ENCODE data around the gene RMI1.

DNA sequence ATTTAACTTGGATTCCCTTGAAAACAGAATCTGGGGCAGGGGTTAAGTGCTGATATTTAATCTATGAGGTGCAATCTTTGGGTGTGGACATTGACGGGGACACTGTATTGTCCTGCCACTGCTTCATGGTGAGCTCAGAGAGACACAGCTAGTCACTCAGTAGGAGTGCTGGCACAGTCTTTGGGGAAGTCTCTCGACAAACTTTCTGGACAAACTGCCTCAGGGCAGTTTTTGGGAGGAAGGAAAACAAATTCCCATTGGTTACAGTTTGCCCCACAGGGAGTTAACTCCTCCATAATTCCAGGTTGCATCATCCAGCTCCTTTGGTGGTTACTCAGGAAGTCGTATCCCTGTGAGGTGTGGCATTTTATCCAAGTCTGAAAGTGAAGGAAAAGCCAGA, 18.4 kb upstream of the RMI1 start:
- TF ChIP-seq, protein P1, sequence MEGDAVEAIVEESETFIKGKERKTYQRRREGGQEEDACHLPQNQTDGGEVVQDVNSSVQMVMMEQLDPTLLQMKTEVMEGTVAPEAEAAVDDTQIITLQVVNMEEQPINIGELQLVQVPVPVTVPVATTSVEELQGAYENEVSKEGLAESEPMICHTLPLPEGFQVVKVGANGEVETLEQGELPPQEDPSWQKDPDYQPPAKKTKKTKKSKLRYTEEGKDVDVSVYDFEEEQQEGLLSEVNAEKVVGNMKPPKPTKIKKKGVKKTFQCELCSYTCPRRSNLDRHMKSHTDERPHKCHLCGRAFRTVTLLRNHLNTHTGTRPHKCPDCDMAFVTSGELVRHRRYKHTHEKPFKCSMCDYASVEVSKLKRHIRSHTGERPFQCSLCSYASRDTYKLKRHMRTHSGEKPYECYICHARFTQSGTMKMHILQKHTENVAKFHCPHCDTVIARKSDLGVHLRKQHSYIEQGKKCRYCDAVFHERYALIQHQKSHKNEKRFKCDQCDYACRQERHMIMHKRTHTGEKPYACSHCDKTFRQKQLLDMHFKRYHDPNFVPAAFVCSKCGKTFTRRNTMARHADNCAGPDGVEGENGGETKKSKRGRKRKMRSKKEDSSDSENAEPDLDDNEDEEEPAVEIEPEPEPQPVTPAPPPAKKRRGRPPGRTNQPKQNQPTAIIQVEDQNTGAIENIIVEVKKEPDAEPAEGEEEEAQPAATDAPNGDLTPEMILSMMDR (IDR thresholded peaks at IDR 0.05): no peak
- TF ChIP-seq POLR2AphosphoS5 (IDR thresholded peaks at IDR 0.05): no peak

All from stomach (tissue), 4 donors.